Renal pelvis (tissue), 4 donors: Measurements from ENCODE around the gene FRYL. TPM values are rescaled to one million over a fixed set of nuclear protein-coding genes. Genes with fewer than 3 reads are reported as not detected.
A peak's percentile ranks its signal among the peaks of the same experiment; 100 is the strongest.

Experiments
- DNase-seq: peaks from one replicate; pipeline ENCODE4 v3.0.0-alpha.2; 2013
- polyA plus RNA-seq, 3 donors: library from polyadenylated mRNA; unstranded; fragments of 120-200 nt; gene quantifications; one replicate each; pipeline ENCODE4 v1.2.1, GENCODE V29; 2013; ENCODE audit not compliant: insufficient read length in 3 of 3

Gene FRYL
- polyA plus RNA-seq, 3 donors = 40.4 to 47.4 (median 43.2) TPM

DNA sequence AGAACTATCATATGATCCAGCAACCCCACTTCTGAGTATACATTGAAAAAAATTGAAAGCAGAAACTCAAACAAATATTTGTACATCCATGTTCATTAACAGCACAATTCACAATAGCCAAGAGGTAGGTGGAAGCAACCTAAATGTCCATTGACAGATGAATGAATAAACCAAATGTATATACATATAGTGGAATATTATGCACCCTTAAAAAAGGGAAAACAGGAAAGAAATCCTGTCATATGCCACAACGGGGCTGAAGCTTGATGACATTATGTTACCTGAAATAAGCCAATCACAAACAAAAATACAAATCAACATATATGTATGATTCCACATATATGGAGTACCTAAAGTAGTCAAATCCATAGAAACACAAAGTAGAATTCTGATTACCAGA, 222.1 kb downstream of the FRYL start:
- no peak for DNase-seq

GRCh38 chr4:48557478-48557877, 222.6 kb downstream of the FRYL start:
- no peak for DNase-seq

DNA sequence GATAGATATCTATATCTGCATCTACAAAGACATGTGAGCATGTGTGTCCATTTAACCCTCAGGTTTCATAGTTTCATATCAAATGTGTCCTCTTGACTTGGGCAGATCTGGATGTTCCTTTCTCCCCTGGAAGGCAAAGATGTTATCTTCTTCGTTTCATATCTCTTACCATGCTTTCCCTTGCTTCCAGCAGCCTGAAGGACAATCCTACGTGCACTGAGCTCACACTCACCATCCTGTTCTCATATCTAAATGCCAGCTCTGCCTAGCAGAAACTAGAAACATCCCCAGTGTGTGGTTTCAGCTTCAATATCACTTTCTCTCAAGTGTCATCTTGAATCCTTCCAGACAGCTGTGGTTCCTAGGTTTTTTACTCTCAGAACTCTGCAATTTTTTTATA, 223.8 kb downstream of the FRYL start:
- DNase-seq = no peak

GRCh38 chr4:48554606-48555005, 225.5 kb downstream of the FRYL start:
- no peak for DNase-seq

DNA sequence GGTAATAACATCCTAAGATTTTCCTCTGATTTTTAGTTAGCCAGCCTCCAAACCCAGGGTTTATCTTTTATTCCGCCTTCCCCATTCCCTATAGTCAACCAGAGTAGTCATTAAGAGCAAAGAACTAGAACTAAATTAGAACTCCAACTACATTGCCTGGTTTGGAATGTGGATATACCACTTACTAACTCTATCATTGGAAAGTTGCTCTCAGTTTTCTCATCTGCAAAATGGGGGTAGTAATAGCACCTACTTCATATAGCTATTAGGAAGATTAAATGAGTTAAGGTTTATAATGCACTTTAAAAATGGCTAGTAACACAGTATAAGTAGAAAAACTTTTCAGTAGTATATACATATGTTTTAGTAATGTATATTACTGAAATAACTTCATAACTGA, 226.4 kb downstream of the FRYL start:
- DNase-seq = no peak

DNA sequence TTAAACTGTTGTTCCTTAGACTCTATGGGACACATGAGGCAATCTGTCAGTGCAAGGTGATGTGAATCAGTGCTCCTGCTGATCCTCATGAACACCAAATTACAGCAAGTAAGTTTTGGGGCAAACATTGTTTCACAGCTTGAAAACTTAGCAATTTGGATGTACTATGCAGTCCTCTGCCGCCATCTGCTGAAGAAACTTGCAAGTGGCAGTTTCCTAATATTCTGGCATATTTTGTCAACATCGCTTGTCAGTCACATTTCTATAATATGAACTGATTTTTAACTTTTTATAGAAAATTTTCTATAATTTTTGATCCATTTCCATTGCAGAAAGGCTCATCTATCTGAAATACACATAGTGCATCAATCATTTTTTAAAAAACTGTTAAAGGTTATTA, 233.7 kb downstream of the FRYL start:
- peak; percentile 19 for DNase-seq

- DNase-seq = no peak
Observed at GRCh38 chr4:48543796-48544195, 236.3 kb downstream of the FRYL start.

DNA sequence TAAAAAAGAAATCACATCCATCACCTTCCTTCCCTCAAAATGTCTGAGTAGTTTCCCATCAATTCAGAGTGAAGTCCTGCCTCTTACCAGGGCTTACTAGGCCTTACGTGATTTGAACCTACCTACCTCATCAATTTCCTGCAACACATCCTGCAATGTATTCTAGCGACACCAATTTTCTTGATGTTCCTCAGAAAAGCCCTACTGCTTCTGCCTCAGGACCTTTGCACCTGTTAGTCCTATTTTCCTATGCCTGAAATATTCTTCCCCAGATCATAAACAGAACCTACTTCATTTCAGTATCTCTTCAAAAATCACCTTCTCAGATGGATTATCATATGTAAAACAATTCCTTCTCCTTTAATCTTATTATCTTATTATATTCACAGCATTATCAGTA, 237.2 kb downstream of the FRYL start:
- DNase-seq = no peak

DNA sequence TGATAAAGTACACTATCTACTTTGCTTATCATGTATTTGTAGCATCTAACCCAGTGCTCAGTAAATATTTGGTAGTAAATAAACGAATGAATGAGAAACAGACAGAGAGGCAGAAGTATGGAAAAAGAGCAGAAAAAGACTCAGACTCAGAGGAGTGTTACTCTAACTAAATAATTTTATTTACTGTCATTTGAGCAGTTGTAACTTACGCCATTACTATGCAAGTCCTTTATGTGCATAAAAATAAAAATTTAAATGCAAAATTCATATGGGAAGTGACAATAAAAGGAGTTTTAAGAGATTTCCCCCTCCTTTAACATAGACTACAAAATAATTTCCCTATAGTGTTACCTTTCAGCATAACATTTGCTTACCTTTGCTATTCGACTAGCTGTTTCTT, 240.5 kb downstream of the FRYL start:
- no peak for DNase-seq

GRCh38 chr4:48538358-48538757, 241.7 kb downstream of the FRYL start:
- DNase-seq = no peak

DNA sequence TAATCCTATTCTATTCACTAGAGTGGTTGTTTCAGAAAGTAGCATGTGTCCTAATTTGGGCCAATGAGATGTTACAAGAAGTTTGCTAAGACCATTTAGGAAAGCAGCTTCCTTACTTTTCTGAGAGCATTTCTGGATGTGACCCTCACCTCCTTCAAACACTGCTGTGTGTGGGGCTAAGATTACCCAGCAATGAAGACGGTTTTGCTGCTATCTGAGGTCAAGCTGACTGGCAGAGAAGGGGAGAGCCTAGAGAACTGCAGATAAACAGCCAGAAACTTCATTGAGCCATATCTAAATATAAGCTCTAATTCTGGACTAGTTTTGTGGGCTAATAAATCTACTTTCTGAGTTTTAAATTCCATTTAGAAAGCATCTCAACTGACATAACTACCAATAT, 253.7 kb downstream of the FRYL start:
- DNase-seq = no peak

GRCh38 chr4:48518143-48518542, 261.9 kb downstream of the FRYL start:
- no peak for DNase-seq

DNA sequence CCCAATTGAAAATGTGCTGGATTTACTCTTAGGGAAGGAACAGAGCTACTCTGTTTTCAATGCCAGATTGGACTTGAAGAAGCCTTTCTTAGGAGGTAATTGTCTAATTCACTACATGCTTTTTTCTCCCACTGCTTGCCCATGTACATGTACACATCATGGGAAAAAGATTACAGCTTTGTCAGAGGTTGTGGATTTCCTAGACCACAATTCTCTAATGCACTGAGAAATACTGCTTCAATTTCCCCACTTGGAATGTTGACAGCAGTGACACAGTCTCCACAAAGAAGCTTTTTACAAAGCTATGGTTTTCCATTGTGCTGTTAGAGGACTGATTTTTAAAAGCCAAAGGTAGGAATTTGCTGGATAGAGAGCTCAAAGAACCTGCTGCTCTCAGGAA, 270.5 kb downstream of the FRYL start:
- no peak for DNase-seq

GRCh38 chr4:48506716-48507115, 273.4 kb downstream of the FRYL start:
- no peak for DNase-seq

DNA sequence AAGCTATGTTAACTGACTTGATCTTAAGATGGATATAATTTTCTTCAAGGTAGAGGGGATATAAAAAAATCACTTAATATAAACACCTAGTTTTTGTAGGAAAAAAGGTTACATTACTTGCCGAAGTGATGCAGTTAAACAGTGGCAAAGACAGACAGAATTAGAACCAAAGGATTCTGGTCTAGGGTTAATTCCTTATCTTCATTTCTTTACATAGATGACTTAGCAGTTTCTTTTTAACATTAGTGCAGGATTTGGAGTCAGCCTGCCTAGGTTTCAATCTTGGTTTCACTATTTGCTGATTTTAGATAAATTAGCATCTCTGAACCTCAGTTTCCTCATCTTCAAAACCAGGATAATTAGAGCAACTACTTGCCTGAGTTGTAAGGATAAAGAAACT, 275.7 kb downstream of the FRYL start:
- no peak for DNase-seq

DNA sequence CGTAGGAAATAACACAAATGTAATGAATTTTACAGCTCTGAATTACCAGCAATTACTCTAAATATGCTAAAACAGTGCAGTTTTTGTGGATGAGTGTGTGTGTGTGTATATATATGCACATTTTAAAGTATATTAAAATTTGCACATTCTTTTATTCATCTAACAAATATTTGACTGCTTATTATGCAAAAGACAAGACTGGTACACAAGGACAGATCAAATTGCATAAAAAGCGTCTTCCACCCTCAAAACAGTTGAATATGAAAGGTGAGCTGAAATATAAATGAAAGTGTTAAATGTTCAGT, 276.1 kb downstream of the FRYL start:
- DNase-seq = no peak

DNA sequence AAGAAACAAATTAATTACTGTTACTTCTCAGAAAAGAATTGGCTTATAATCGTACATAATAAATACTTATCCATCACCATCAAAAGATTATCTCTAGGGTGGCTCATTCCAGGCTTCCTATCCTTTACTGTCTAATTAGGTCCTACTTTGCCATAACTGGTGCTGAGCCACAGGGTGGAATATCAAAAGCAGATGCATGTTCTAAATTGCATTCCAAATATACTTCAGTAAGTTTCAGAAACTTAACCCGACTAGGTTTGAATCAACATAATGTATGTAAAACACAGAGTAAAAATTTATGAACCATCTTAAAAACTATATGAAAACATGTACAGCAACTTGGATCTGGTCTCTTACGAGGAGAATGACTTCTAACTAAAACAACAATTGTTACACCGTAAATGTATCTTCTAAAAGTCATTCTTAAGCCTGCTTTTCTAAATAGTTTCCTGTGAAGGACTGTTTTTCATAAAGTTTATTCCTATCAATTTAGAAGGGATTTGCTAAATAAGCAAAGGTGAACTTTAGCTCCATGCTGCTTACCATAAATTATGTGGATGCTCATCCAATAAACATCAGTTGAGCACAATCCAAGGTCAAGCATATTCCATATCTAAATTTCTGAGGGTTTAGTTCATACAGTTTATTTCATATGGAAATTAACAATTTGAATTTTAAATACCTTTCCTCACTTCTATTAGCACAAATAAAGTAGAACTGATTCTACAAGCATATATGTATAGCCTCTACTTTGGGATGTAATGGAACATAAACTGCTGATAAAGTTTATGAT, 276.6 kb downstream of the FRYL start:
- DNase-seq = no peak

DNA sequence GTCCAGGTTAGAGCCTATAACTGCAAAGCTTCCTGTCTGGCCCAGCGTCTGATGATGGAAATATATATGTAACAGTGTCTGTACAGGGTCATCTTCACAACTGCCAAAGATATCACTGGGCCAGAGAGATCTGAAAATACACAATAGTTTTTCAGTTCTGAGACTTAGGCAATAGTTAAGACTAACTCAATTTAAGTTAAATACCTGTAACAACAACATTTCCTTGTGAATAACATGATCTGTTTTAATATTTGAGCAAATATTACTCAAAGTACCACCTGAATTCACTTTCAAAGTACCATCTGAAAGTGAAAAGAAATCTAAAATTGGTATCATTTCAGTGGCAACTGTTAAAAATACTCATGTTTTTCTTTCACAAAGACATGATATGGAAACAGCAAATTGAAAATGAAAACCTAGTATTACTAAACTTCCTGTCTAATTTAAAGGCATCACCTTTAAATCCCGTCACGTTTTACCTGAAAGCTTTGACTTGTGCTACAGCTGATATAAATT, 280.5 kb downstream of the FRYL start:
- no peak for DNase-seq

DNA sequence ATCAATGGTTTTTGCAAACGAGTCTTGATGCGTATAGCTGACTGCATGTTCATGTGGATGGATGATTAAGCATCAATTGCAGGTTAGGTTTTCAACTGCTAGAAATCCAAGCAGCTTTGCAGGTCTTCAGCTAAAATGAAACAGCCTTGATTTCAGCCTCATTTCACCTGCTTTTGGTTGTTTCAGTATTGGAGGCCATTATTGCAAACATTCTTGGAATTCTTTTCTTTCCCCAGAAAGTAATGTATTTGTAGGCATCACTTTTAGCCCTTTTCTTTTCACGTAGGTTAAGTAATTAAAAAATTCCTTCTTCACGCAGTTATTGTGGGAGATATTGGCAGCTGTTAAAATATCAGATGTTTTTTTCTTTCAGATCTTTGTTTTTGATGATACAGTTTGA, 281.2 kb downstream of the FRYL start:
- DNase-seq = no peak

GRCh38 chr4:48495941-48496340, 284.1 kb downstream of the FRYL start:
- DNase-seq = no peak

- DNase-seq = no peak
Observed at GRCh38 chr4:48493452-48494100, 286.5 kb downstream of the FRYL start.

GRCh38 chr4:48491514-48492176, 288.4 kb downstream of the FRYL start:
- DNase-seq = no peak
